GM19372 (cell line): ENCODE measurements around the gene DBNL.
A peak's percentile ranks its signal among the peaks of the same experiment; 100 is the strongest.
"Not testable (repeated sequence)": the region's sequence is repeated elsewhere in the genome, so short reads cannot be mapped to it uniquely, and the experiment has no call there.

Experiments used
- ATAC-seq: cut with Tn5 transposase; IDR thresholded peaks from one replicate; pipeline ENCODE4 v1.9.1; 2021; ENCODE audit warnings: mild to moderate bottlenecking, low read depth, moderate library complexity; ENCODE audit not compliant: unreplicated experiment

The DBNL gene

DNA sequence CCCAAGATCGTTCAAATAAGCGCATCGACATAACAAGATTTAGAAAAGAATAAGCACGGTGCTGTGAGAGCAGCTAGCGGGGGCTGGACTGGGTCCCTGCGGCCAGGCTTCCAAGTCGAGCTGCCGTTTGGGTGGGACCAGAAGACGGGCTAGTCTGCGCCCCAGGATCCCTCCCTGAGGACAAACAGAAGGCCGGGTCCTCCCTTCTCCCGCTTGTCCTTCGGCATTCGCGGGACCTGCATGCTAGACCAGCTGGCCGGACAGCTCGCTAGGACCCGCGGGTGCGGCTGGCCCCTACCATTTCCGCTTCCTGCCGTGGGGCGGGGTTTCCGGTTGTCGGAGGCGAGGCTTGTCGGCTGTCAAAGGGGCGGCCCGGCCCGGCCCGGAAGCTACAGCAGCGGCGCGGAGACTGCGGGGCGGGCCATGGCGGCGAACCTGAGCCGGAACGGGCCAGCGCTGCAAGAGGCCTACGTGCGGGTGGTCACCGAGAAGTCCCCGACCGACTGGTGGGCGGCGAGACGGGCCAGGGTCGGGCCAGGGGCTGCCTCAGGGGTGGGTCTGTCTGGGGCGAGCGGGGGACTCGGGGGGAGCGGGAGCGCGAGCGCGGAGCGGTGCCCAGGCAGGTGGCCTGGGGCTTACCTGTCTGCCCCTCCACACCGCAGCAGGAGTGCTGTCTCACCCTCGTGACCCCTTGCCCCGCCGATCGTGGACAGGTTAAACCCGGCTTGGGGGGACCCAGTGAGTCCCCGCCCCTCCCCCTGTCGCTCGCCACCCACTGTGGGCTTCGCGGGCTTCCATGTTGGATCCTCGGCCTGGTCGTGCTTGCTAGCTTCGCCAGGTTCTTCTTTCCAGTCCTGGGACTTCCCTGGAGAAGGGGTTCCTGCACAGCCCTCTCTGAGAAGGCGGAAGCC, at the start of gene DBNL:
Gene DBNL, plus strand, starts transcription at position 388 of the 911 bp plus-strand sequence. Its CDS starts 36 bp downstream, at position 424.
- ATAC-seq, result peak; percentile 67

DNA sequence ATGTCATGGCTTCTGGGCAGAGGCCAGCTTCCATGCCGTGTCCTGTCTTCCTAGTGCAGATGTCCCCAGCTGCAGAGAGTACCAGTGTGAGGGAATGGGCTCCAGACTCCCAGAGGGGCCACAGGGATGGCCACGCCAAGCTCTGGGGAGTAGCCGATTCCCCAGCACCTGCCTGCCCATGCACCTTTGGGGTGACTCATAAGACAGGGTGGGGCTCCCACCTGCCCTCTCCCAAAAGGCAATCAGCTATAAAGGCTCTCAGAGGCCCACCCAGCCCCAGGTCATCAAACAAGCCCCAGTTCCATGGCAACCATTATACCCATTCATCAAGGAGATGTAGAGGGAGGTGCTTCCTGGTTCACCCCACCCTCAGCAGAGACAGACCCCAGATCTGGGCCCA, 47.0 kb upstream of the DBNL start, which contains the start of gene SPDYE1:
Gene SPDYE1, plus strand, starts transcription at position 366 of the 400 bp plus-strand sequence. CDS start 2,053 bp downstream, outside the sequence.
- ATAC-seq, result not testable (repeated sequence)

DNA sequence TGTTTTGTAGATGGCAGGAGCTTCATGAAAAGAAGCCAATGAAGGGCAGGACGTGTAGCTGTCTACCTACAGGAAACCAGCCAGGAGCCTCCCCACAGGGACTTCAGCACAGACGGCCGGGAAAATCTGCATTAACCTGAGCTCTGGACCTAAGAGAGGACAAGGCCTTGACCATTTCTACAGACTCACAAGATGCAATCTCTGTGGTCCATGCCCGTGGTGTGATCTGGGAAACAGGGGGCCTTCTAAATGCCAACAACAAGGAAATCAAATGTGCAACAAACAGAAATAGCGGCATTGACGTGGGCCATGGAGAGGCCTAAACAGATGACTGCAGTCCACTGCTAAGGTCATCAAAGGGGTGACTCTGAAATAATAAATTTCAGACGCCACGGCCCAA, 32.4 kb upstream of the DBNL start:
- ATAC-seq, result not testable (repeated sequence)

DNA sequence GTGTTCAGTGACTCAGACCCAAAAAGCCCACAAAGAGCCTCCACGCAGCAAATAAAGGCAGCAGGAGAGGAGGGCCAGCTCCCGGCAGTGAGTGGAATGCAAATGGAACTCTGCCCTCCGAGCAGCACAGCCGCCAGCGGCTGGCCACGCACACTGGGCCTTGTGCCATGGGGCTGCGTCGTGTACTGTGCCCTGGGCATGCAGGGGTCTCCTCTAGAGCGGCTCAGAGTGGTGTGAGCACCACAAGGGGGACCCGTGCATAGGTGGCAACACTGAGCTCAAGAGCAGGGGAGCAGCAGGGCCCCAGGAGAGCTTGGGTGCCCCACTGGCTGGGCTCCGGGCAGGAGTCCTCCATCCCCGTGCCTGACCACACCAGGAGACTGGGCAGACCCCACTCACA, 29.4 kb upstream of the DBNL start:
- ATAC-seq, result not testable (repeated sequence)

DNA sequence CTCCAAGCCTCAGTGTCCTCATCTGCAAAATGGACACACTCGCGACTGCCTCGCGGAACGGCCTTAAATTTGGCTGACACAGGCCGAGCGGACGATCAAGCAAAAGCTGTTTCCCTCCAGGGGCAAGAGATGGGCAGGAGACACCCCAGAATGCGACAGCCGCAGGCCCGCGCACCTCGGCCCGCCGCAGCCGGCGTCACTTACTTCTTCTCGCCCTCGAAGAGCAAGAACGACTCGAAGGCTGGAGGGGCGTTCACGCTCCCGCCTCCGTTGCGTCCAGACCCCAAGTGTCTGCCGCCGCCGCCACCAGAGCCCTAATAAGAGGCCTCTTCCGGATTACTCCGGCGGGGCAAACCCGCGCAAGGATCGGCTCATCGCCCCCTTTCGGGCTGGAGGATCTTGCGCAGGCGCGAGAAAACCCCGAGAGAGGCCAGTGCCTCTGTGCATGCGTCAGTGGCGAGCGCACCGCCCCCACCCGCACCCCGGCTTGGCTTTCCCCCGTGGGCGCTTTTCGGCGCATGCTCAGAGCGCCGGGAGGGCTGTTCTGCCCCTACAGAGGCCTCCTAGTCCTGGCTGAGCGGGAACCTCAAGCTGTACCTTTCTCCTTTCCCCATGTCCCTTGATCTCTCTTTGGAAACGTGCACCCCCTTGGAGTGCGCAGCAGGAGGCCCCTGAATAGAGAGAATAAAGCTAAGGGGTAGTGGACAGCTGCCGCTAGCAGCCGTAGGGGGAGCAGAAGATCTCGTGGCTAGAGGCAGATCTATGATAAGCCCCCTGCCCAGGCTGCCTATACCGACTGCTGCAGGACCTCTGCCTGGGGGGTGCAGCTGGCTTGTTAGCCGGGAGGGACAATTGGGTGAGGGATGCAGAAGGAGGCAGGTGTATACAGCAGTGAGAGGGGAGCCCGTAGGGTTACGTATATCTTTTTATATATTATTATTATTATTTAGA, 25.4 kb upstream of the DBNL start:
- ATAC-seq, result peak; percentile 97

DNA sequence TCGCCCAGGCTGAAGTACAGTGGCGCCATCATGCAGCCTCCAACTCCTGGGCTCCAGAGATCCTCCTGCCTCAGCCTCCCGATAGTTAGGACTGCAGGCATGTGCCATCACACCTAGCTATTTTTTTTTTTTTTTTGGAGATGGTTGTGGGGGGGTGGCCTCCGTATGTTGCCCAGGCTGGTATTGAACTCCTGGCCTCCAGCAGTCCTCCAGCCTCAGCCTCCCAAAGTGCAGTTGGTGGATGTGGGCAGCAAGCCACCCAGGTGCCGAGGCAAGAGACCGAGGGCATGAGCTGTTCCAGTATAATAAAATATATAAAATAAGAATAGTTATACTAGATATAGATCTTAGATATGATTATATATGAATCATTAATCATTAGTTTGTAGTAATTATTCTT, 24.7 kb upstream of the DBNL start:
- ATAC-seq, result not testable (repeated sequence)

DNA sequence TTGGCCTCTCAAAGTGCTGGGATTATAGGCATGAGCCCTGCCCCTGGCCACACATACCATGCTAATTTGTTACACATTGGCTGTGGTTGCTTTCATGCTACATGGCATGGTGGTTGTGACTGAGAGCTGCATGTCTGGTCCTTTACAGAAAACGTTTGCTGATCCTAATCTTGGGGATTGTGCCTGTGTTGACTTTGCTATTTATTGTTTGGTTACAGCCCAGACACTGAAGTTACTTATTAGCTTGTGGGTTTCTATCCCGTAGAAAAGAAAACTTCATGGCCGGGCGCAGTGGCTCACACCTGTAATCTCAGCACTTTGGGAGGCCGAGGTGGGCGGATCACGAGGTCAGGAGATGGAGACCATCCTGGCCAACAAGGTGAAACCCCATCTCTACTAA, 22.4 kb upstream of the DBNL start:
- ATAC-seq, result not testable (repeated sequence)

DNA sequence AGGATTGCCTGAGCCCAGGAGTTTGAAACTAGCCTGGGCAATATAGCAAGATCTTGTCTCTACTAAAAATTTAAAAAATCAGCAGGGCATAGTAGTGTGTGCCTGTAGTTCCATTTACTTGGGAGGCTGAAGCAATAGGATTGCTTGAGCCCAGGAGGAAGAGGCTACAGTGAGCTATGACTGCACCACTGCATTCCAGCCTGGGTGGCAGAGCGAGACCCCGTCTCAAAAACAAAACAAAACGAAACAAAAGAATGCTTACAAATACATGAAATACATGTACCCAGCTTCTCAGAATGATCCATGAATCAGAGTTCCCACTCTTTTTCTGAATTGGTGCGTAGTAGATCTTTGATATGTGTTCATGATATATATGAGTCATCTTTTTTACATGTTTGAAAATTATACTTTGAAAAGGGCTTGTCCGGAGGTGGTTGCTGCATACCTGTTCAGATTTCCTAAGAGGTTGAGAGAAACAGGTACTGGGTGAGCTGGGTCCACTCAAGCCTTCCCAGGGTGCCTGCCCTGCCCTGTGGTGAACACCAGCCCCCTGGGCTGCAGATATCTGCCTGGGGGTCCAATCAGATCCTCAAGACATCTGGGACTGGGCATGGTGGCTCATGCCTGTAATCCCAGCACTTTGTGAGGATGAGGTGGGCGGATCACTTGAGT, 21.6 kb upstream of the DBNL start:
- ATAC-seq, result not testable (repeated sequence)

DNA sequence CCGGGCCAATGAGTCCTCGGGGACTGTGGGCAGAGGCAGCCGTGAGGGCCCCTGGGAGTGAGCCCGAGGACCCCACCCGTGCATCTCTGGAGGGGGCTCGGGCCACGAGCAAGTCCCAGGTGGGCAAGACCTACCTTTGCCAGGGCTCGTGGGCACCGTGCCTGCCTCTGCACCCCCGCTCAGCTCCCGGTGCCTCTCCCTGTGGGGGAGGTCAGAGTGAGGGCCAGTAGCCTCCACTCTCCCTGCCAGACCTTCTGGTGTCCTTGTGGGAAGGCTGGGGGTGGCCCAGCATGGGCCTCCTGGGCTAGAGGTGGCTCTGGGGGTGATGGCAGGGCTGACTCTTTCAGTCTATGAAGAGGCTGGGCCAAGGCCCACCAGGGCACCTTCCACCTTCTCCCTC, 15.1 kb upstream of the DBNL start:
- ATAC-seq, result not testable (repeated sequence)

DNA sequence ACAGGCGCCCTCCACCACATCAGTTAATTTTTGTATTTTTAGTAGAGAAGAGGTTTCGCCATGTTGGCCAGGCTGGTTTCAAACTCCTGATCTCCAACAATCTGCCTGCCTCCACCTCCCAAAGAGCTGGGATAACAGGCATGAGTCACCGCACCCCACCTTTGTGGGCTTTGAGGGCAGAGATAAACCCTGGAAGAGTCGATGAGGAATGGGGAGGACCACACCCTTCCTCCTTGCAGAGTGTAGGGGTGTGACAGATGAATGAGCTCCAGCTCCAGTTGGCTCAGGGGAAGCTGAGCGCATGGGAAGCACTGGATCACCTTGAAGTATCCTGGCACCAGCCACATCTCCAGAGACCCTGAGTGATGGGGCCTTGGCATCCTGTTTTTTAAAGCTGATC, 14.5 kb upstream of the DBNL start:
- ATAC-seq, result not testable (repeated sequence)

DNA sequence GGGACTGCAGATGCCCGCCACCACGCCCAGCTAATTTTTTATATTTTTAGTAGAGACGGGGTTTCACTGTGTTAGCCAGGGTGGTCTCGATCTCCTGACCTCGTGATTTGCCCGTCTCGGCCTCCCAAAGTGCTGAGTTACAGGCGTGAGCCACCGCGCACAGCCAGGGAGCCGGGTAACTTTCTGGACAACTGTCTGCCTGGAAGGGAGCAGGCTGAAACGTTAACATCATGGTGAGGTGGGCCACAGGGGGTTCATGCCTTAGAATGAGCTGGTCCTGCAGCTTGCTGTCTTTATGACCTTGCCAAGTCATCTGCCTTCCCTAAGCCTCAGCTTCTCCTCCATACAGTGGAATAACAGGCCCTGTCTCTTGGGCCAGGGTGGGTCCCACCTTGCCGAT, 13.2 kb upstream of the DBNL start:
- ATAC-seq, result not testable (repeated sequence)

DNA sequence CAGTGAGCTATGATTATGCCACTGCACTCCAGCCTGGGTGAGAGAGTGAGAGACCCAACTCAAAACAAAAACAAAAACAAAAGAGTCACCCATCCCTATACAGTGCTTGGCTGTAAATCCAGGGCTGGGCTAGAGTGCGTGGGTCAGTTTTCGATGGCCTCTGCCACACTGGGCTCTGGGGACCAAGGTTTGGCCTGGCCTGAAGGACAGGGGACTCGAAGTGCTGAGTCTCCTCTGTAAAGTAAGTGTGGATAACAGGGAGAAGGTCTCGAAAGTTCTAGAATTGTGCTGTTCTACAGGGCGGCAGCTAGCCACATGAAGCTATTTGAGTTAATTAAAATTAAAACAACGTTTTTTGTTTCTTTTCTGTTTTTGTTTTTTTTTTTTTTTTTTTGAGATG, 12.5 kb upstream of the DBNL start:
- not testable (repeated sequence) for ATAC-seq

DNA sequence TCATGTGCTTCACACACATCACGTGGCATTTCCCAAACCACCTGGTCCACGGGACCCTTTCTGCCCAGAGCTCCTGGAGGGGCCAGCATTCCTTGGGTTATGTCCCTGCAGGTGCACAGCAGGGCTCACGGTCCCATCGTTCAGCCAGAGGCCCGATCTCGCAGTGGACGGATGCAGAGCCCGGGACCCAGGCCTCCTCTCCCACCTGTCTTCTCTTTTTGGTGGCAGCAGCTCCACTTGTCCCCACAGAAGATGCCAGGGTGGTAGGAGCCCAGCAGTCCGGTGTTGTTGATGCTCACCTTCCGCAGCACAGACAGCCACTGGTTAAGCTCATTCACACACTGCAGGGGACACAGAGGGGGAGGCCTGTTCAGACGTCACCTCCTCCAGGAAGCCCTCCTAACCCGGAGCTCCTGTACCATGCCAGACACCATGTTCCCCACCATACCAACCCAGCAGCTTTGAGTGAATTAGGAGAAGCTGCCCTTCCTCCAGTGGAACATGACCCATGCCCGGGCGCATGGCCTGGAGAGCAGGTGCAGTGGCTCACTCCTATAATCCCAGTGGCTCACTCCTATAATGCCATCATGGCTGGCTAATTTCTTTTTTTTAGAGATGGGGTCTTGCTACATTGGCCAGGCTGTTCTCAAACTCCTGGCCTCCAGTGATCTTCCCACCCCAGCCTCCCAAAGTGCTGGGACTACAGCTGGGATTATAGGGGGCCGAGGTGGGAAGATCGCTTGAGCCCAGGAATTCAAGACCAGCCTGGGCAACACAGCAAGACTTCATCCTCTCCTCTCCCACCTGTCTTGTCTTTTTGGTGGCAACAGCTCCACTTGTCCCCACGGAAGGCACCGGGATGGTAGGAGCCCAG, 10.3 kb upstream of the DBNL start:
- ATAC-seq, result not testable (repeated sequence)

DNA sequence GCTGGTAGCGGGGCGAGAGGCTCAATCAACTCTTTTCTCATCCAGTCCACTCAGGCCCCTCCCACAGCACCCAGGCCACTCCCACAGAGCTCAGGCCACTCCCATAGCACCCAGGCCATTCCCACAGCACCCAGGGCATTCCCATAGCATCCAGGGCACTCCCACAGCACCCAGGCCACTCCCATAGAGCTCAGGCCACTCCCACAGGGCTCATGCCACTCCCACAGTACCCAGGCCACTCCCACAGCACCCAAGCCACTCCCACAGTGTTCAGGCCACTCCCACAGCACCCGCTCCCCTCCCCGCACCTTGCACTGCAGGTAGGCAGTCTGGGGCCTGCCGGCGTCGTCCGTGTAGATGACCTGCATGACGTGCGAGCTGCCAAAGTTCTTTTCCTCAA, 8.1 kb upstream of the DBNL start:
- not testable (repeated sequence) for ATAC-seq

DNA sequence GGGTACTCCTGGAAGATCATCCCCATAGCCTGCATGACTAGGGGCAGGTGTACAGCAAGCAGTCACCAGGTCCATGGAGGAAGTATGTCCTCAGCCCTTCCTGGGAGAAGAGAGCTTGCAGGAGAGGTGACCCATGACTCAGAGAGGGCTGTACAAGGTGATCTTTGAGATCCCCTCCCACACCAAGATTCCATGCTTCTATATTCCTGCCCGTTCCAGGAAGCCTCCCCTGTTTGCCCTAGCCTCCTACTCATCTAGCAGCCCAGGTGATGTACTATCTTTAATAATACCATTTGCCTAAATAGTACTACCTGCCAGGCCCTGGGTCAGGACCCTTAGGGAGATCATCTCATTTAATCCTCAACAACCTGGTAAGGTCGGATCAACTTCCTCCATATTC, 6.6 kb upstream of the DBNL start:
- ATAC-seq, result not testable (repeated sequence)

DNA sequence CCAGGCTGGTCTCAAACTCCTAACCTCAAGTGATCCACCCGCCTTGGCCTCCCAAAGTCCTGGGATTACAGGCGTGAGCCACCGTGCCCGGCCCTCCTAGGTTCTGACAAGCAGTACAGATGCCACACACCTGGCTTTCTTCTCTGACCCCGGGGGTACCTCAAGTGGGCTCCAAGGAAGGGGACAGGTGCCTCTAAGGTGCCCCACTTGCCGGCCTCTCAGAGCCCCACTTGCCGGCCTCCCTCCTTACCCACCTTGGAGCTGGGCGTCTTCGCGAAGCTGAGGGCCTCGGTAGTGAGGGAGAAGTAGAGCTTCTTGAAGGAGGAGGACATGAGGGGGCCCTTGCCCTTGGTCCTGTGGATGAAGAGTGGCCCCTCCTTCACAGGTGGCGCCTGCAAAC, 5.9 kb upstream of the DBNL start:
- not testable (repeated sequence) for ATAC-seq

DNA sequence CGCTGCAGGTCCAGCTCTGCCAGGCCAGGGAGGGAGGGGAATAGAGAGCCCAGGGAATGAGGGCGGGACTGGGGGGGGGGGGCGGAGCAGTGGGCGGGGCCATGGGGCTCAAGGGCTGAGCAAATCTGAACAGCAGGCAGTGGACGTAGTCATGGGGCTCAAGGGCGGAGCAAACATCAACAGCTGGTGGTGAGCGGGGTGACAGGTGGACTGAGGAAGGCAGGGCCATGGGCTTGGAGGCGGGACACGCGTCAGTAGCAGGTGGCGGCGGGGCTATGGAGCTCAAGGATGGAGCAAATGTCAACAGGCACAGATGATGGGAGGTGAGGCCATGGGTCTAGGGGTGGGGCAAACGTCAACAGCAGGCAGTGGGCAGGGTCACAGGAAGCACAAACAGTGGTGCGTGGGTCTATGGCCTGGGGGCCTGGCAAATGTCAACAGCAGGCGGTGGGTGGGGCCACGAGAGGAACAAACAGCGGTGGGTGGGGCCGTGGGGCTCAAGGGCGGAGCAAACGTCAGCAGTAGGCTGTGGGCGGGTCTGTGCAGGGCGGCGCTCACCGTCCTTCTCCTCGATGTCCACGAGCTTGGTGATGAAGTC, 5.4 kb upstream of the DBNL start:
- peak; percentile 69 for ATAC-seq

DNA sequence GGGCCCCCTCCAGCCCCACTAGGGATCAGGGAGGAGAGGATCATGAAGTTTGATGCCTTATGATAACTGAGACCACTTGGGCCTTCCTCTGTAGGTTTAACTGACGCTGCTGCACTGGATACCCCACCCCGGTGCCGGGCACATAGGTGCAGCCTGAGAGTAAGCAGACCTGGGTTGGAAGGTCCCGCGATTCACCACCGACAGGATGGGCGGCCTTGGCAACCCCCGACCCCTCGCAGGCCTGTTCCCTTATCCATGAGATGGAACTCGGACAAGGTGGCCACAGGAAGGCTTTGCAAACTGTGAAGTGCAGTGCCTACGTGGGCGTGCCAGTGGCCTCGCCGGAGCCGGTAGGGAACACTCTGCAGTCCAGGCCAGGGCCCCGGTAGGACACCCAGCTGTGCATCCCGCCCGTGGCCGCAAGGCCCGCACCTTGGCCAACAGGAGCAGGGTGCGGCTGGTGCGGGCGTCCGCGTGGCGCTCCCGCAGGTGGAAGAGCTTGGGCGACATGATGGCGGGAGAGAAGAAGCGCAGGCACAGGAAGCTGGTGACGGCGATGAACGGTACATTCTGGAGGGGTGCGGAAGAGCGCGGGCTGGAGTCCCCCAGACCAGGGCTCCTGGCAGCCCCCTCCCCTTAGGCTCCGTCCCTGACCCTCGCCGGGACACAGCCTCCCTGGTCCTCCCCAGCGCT, 4.6 kb upstream of the DBNL start:
- ATAC-seq, result peak; percentile 7
